Measurements from ENCODE around the gene DDHD1. TPM values are rescaled to one million over a fixed set of nuclear protein-coding genes. Genes with fewer than 3 reads are reported as not detected.

The DDHD1 gene
- total RNA-seq, 1 experiment from 2014 or later = 10.6 TPM

DNA sequence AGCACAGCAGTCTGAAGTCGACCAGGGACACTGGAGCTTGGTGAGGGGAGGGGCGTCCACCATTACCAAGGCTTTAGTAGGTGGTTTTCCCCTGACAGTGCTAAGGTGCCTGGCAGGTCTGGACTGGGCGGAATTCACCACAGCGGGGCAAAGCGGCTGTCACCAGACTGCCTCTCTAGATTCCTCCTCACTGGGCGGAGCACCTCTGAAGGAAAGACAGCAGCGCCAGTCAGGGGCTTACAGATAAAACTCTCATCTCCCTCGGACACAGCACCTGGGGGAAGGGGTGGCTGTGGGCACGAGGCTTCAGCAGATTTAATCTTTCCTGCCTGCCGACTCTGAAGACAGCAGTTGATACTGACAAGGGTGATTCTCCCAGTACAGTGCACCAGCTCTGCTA, 39.1 kb downstream of the DDHD1 start:
- CTCF ChIA-PET = no interaction called here
- Histone ChIP-seq H3K4me1 (ENCODE audit: control insufficient read depth, insufficient read depth, low read length) (no peaks in the 10 kb centered on the region), H3K4me3 (ENCODE audit: low read depth in 2 of 2, low read length in 2 of 2) (no peak overlapping the region), H3K36me3 (ENCODE audit: control insufficient read depth, insufficient read depth, low read length) (no peaks in the 10 kb centered on the region), H3K27ac (ENCODE audit: low read length) (no peak overlapping the region), H3K27me3 (ENCODE audit: control insufficient read depth, insufficient read depth, low read length) (no peaks in the 10 kb centered on the region), H3K9me3 (ENCODE audit: control insufficient read depth, insufficient read depth, low read depth, low read length) (no peaks in the 10 kb centered on the region)
- in situ Hi-C loops (cut with HindIII; ENCODE audit: low pct_unique_long_range_greater_than_20kb, low sequenced_read_pairs) (no loop called here), intact Hi-C loops (cut with micrococcal nuclease; ENCODE audit: unreplicated experiment) (no loop called here)
- TF ChIP-seq, protein P1, sequence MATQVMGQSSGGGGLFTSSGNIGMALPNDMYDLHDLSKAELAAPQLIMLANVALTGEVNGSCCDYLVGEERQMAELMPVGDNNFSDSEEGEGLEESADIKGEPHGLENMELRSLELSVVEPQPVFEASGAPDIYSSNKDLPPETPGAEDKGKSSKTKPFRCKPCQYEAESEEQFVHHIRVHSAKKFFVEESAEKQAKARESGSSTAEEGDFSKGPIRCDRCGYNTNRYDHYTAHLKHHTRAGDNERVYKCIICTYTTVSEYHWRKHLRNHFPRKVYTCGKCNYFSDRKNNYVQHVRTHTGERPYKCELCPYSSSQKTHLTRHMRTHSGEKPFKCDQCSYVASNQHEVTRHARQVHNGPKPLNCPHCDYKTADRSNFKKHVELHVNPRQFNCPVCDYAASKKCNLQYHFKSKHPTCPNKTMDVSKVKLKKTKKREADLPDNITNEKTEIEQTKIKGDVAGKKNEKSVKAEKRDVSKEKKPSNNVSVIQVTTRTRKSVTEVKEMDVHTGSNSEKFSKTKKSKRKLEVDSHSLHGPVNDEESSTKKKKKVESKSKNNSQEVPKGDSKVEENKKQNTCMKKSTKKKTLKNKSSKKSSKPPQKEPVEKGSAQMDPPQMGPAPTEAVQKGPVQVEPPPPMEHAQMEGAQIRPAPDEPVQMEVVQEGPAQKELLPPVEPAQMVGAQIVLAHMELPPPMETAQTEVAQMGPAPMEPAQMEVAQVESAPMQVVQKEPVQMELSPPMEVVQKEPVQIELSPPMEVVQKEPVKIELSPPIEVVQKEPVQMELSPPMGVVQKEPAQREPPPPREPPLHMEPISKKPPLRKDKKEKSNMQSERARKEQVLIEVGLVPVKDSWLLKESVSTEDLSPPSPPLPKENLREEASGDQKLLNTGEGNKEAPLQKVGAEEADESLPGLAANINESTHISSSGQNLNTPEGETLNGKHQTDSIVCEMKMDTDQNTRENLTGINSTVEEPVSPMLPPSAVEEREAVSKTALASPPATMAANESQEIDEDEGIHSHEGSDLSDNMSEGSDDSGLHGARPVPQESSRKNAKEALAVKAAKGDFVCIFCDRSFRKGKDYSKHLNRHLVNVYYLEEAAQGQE (IDR thresholded peaks at IDR 0.05; ENCODE audit: insufficient read depth in 1 of 2, low read depth in 2 of 2, low read length in 1 of 2) = no peak
- TF ChIP-seq POLR2AphosphoS5 (IDR thresholded peaks at IDR 0.05; ENCODE audit: low read depth, low read length) (no peak), SIN3A (IDR thresholded peaks at IDR 0.05; ENCODE audit: borderline replicate concordance, insufficient read depth, low read depth, low read length) (no peak), TCF7L2 (IDR thresholded peaks at IDR 0.05; ENCODE audit: low read depth, low read length) (no peak)
- TF ChIP-seq, protein P2, sequence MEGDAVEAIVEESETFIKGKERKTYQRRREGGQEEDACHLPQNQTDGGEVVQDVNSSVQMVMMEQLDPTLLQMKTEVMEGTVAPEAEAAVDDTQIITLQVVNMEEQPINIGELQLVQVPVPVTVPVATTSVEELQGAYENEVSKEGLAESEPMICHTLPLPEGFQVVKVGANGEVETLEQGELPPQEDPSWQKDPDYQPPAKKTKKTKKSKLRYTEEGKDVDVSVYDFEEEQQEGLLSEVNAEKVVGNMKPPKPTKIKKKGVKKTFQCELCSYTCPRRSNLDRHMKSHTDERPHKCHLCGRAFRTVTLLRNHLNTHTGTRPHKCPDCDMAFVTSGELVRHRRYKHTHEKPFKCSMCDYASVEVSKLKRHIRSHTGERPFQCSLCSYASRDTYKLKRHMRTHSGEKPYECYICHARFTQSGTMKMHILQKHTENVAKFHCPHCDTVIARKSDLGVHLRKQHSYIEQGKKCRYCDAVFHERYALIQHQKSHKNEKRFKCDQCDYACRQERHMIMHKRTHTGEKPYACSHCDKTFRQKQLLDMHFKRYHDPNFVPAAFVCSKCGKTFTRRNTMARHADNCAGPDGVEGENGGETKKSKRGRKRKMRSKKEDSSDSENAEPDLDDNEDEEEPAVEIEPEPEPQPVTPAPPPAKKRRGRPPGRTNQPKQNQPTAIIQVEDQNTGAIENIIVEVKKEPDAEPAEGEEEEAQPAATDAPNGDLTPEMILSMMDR (IDR thresholded peaks at IDR 0.05) = no peak
- DNase-seq (ENCODE audit: low read depth, low spot score) = no peak
- no peak for ATAC-seq
- BruUV-seq (replicated peaks) = no TSS peak
- POLR2A ChIA-PET = no interaction called here

DNA sequence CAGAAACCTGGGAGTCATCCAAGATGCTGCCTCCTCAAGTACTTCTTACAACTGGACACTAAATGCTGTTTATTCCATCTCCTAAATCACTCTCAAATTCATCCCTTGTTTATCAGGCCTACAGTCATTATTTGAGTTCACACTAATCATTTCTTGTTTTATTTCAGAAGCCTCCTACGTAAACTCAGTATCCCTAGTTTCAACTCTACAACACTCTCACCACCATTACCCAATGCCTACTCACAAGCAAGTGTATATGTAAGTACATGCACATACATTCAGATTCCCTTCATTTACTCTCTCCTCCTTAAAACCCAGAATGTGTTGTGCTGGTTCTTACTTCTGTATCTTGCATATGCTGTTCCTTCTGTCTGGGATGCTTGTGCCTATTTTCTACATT, 43.0 kb downstream of the DDHD1 start:
- no TSS peak for BruUV-seq (replicated peaks)
- no peaks in the 10 kb centered on the region for H3K27me3 ChIP-seq (ENCODE audit: control insufficient read depth, insufficient read depth, low read length)
- H3K4me1 ChIP-seq (ENCODE audit: control insufficient read depth, insufficient read depth, low read length) = no peaks in the 10 kb centered on the region
- ChIA-PET CTCF (no interaction called here), POLR2A (no interaction called here)
- in situ Hi-C loops (cut with HindIII; ENCODE audit: low pct_unique_long_range_greater_than_20kb, low sequenced_read_pairs) = no loop called here
- peaks cover 4% of the 10 kb centered on the region; the same call in 1 of the 2 replicates for H3K9me3 ChIP-seq (ENCODE audit: control insufficient read depth, insufficient read depth, low read depth, low read length)
- no peak for DNase-seq (ENCODE audit: low read depth, low spot score)
- no peak overlapping the region for H3K27ac ChIP-seq (ENCODE audit: low read length)
- intact Hi-C loops (cut with micrococcal nuclease; ENCODE audit: unreplicated experiment) = no loop called here
- ATAC-seq = no peak
- no peaks in the 10 kb centered on the region for H3K36me3 ChIP-seq (ENCODE audit: control insufficient read depth, insufficient read depth, low read length)
- no peak for TF ChIP-seq SIN3A (IDR thresholded peaks at IDR 0.05; ENCODE audit: borderline replicate concordance, insufficient read depth, low read depth, low read length)
- TF ChIP-seq, protein P2 (IDR thresholded peaks at IDR 0.05) = no peak
- TF ChIP-seq POLR2AphosphoS5 (IDR thresholded peaks at IDR 0.05; ENCODE audit: low read depth, low read length) = no peak
- no peak for TF ChIP-seq TCF7L2 (IDR thresholded peaks at IDR 0.05; ENCODE audit: low read depth, low read length)
- TF ChIP-seq, protein P1 (IDR thresholded peaks at IDR 0.05; ENCODE audit: insufficient read depth in 1 of 2, low read depth in 2 of 2, low read length in 1 of 2) = no peak
- H3K4me3 ChIP-seq (ENCODE audit: low read depth in 2 of 2, low read length in 2 of 2) = no peak overlapping the region
